Activated CD8-positive, alpha-beta memory T cell treated with anti-CD3 and anti-CD28 coated beads, Interleukin-2, amount 50 U/mL, for 24 hours (primary cell): Measurements from ENCODE around the gene KCNJ1.

Experiments
- DNase-seq: peaks from one replicate; pipeline ENCODE4 v3.0.0-alpha.2; 2020; ENCODE audit errors: extremely low read depth

The KCNJ1 gene

DNA sequence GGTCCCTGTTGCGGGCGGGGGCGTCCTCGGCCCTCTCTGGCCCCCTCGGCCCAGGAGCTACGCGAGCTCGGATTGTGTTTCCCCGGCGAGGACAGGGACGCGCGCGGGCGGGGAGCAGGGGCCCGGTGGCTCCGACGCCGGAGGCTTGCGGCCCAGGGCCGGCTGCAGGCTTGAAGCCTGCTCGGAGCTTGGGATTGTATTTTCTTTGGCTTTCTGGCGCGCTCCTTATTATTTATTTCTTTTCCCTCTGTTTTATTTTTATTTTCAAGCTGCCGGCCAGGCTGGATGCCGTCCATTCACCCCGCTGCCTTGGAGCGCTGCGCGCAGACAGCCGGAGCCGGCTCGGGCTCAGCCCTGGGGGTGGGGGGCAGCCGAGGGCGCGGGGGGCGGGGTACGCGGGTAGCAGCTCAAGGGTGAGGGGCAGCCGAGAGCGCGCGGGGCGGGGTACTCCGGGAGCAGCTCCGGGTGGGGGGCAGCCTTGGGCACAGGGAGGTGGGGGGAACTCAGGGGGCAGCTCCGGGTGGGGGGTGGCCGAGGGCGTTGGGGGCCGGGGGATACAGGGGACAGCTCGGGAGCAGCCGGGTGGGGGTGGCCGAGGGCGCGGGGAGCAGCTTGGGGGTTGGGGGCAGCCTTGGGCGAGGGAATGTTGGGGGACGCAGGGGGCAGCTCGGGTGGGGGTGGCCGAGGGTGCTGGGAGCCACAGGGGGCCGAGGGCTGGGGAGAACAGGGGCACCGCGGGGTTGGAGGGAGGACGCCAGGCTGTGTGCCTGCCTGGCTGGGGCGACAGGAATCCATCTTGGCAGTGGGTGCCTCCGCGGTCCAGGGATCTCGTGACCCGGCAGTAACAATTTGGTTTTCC is 42.7 kb downstream of the KCNJ1 start:
- no peak for DNase-seq

DNA sequence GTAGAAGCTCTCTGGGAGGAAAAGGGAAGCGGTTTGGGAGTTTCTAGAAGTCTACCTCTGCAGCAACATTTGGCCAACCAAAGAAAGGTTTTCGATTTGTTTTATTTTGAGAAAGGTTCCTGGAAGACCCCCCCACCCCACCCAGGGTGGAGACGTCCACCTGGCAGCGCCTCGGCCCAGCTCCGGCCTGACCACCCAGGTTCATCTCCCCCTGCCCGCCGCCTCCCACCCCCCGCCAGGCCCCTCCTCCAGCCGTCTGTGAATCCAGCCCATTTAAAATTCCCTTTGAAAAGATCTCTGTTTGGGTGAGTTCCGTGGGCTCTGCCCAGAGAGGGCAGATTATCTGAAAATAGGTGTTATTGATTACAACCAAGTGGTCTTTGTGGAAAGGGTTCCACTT is 43.3 kb downstream of the KCNJ1 start:
- no peak for DNase-seq

DNA sequence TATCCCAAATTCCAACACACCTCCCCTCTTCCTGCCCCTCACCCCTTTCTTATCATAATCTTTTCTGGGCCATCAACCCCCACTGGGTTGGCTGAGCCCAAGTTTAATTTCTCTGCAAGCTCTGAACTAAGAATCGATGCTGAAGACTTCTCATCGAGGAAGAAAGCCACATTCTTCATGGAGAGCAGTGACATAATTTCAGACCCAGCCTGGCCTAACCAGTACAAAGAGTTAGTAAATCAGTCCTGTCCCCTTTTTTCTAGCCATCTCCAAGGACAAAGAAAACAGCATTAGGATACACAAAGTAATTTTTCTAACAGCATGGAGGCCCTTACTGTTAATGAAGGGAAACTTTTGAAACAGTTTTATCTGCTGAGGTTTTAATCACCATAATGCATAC is 45.0 kb downstream of the KCNJ1 start:
- DNase-seq, result no peak

DNA sequence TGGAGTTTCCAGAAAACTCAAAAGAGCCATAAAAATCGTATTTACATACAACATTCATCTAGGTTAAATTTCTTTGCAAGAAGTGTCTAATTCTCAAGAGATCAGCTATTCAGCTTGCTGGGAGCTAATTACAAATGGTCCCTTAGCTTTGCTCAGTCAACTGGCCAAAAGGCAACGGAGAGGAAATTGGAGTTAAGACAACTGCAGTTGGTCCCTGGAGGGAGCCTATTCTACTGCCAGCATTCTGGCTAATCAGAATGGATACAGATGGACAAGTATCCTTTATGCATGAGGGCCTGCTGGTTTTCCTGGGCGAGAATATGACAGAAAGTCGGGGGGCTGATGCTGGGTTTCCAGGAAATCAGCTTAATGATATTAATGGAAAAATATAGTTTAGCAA is 45.5 kb downstream of the KCNJ1 start:
- no peak for DNase-seq

DNA sequence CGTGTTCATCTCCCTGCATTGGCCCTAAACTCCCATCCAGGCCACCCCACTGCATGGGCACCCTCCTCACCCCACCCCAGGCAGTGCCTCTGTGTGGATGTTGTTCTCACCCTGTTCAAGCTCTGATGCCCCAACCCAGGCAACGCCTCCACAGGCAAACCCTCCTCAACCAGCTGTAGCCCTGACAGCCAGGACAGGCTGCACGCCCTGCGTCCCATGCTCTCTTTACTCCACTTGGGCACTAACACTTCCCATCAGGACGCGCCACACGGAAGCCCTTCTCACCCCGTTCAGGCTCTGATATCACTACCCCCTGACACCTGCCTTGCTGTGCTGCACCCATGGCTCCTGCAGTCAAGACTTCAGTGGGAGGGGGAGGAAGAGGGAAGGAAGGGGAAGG is 47.9 kb downstream of the KCNJ1 start:
- DNase-seq, result no peak

DNA sequence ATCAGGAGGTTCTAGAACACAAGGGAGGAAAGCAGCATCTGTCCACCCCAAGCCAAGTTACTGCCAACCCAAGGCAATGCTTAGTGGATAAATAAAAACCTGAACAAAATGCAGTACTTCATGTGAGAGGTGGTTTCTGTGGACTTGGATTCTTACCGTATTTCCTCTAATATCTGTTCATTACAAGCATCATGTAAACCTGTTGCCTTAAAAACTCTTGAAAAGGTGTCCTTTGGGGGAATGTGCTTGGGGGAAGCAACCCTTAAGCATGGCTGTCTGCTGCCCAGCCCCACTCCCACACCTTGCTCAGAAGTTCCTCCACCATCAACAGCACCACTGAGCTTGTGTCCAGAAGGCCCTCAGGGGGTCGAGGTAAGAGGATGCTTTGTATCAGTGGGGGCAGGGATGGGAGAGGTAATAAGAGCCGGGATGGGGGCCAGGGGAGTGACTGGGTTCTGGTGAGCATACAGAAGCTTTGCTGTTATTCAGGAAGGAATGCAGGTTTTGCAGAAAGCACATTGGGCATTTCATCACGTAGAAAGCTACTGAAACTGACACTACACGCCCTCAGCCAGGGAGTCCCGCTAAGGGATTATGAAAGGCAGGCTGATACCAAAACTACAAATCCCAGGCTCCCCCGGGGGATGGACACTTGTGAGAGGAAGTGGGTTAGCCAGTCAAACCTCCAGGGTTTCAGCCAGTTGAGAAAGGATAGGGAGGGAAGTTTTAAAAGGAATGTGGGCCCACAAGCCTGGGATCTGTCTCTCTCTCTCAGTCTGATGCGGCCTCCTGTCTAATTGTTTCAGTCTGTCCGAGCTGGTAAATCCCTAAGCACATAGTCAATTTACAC is 52.0 kb downstream of the KCNJ1 start:
- DNase-seq, result no peak

DNA sequence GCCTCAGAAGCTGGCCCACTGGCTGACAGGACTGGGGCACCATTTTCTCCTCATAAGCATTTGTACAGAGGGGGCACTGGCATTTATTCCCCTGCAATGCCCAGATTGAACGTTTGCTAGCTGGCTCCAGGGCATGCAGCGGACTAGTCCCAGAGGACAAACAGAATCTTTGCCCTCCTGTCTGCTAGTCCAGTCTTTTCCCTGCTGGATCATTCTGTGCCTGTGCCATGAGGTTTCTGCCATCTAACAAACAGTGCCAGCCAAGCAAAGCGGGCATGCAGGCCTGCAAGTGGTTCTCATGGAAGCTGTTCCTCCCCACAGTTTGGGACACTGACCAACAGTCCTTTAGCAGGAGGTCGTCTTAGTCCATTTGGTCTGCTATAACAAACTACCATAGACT is 53.4 kb downstream of the KCNJ1 start:
- no peak for DNase-seq

DNA sequence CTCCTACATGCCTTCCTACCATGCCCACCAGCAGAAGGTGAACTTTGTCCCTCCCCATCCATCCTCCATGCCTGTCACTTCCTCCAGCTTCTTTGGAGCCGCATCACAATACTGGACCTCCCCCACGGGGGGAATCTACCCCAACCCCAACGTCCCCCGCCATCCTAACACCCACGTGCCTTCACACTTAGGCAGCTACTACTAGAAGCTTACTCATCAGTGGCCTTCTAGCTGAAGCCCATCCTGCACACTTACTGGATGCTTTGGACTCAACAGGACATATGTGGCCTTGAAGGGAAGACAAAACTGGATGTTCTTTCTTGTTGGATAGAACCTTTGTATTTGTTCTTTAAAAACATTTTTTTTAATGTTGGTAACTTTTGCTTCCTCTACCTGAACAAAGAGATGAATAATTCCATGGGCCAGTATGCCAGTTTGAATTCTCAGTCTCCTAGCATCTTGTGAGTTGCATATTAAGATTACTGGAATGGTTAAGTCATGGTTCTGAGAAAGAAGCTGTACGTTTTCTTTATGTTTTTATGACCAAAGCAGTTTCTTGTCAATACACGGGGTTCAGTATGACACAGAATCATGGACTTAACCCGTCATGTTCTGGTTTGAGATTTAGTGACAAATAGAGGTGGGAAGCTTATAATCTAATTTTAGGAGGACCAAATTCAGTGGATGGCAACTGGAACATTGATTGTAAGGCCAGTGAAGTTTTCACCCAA is 56.1 kb downstream of the KCNJ1 start:
- DNase-seq, result no peak

DNA sequence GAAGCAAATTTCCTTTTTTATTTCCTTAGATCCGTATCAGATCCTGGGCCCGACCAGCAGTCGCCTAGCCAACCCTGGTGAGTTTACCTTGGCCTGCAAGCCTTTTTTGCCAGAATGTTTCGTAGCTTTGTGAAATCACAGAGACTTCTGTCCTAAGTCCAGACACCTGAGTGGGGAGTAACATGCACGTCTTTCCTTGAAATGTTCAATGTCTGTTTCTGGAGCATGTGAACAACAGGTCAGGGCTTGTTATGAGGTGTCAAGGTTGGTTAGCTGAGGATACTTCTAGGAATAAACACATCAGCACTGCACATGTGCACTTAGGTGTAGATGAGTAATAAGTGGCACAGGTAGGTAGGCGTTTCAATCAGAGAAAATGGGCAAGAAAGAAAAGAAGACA is 58.0 kb downstream of the KCNJ1 start:
- no peak for DNase-seq

DNA sequence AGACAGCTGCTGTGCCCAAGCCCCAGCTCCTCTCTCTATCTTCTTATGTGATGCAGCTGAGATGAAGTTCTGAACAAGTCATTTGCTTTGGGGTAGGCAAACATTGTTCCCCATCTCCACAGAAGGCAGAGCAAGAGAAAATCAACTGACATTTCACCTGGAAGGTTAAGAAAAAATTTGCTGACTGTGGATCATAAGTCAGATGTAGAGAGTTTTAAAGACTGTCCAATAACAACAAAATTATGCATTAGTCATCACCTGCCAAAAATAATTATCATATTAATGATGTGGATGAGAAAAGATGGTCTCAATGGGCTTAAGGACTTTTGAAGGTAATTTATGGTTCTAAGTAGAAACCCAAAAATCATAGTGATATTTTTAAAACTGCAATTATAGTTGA is 59.2 kb downstream of the KCNJ1 start:
- no peak for DNase-seq

DNA sequence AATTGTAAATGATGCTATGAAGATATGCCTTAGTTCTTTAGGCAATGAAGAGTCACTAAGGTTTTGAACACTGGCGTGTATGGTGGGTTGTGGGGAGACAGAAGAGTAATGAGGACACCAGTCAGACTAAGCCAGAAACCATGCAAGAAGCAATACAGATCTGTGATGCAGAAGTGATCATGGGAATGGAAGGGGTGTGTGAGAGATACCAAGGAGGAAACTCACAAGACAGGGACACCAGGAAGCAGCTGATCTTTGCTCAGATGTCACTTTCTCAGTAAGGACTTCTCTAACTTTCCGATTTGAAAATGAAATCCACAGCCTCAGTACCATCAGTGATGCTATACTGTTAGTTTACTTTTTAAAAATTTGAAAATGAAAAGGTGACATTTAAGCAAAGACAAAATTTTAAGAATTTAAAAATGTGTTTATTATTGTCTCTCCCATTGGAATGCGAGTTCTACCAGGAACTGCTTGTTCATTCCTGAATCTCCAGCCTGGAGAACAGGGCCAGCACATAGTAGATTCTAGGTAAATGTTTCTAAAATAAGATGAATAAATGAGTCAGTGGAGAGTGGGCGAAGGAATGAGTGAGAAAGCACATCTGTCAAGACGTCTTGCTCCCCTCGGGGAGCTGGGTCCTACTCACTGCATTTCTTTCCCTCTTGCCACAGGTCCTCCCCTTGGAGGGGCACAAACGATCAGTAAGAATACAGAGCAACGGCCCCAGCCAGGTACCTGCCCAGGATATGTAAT is 60.4 kb downstream of the KCNJ1 start:
- DNase-seq, result no peak

DNA sequence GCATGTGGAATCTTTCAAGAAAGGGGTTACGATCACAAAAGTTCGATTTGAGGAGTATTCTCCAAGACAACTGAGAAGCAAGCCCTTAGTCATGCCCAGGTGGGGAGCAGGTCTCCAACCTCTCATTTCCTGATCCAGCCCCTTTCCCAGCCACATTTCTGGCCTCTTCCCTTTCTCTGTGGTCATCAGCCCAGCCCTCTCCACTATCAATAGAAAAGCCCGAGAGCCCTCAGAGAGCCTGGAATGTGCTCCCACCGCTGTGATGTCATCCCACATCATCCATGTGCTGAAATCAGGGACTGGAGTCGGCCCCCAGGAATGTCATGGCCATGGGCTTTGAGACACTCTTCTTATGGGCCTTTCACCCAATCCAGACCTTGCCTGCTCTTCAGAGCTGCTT is 62.6 kb downstream of the KCNJ1 start:
- DNase-seq, result no peak

DNA sequence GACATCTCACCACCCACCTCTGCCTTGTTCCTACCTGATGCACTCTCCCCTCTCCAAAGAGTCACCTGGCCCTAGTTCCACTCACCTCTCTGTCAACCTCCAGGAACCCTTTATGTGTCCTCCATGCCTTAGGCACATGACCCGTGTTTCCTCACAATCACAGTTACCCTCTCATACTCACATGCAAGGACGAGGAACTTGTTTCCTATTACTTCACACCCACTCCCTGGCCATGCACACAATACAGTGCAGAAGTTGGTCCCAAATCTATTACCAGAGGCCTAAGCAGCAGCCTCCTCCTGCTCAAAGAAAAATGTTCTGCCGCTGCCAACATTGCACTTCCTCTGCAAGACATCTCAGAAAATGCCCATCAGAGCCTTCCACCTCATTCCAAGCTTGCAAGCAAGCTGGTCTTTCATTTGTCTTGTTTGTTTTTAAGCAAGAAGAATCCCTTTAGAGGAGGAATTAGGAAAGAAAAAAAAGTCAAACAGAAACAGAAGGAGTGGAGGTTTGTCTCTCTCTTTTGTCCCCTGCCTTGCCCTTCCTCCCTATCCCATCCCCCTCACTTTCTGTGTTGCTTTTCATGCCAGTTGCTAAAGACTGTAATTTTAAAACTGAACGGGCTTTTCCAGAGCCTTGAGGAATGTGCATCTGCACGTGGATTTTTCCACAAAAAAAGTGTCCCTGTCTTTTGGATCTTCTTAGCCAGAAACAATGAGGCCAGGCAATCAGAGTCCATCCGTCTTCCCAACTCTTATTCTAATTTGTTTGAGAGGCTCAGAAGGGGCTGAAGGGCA is 63.4 kb downstream of the KCNJ1 start:
- no peak for DNase-seq

DNA sequence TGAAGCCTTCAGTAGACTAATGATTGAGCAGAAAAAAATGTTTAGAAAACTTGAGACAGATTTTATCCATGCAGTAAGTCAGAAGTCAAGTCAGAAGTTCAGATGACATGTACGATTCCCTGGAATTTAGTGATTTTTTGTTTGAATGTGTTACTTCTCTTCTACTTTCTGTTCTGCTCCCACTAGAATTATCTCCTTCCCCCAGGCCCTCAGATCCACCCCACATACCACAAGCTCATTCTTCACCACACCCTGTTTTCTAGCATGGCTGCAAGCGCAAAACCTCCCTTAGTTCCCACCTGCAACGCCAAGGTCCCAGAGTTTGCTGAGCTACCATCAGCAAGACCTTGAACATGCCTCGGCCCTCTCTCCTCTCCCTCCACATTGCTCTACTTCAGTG is 64.1 kb downstream of the KCNJ1 start:
- no peak for DNase-seq

DNA sequence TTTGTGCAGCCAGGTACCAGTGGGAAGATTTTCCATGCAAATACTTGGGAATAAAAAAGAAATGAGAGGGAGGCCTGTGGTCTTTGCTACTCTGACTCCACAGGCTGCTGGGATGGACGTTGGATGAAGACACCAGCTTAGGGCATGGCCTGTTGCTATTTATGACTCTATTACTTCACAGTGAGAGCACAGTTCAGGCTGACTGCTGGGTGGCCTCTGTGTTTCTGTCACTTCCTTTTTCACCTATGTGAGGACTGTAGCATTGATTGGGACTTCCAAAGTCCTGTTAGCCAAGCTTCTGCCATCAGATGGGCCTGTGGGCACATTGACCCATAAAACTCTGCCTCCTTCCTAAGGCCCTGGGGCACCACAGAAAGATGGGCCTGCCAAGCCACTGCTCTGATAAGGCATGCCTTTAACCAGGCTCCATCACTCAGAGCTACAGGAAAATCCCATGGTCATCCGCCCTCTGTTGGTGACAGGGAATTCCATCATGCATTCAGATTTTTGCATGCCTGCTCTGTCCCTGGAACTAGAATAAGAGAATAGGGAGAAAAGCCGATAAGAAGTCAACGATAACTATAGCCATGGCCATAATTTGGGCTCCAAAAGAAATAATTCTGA is 64.6 kb downstream of the KCNJ1 start:
- no peak for DNase-seq

DNA sequence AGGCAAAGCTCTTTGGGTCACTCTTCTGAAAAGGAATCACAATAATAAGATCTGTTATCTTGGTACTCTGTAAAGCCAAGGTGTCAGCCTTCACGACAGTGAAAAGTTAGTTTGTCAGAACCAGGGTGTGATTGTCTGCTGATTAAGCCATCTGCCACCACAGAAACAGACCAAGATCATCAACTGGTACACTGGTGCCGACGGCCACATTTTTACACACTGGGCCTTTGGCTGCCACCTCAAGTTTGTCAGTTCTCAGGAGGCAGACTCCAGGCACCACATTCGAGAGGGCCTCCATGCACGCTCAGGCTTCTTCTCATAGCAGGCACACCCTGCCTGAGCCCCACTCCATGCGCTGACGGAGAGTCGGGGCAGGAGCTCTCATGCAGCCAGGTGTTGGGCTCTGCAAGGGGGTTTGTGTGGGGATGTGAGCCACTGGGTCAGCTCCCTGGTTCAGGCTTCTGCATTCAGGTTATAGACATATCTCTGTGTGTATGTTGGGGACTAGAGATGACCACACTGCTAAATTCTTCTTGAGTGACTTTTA is 66.2 kb downstream of the KCNJ1 start:
- DNase-seq, result no peak

DNA sequence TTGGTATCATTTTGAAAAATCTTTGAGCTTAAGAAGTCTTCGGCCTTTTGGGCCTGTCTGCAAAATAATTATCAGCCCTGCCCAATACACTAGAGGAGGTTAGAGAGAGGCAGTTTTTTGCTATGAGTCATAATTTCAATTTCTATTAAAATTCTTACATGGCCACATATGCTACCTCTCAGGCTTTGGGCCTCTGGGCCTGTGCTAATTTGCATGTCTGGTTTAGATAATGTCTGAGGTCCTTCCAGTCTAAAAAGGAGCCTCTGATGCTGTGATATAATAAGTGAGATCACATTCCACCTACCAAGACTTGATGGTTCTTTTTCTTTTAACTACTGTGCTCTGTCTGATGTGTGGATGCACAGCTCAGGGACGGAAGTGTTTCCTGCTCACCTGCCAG is 70.8 kb downstream of the KCNJ1 start:
- no peak for DNase-seq

DNA sequence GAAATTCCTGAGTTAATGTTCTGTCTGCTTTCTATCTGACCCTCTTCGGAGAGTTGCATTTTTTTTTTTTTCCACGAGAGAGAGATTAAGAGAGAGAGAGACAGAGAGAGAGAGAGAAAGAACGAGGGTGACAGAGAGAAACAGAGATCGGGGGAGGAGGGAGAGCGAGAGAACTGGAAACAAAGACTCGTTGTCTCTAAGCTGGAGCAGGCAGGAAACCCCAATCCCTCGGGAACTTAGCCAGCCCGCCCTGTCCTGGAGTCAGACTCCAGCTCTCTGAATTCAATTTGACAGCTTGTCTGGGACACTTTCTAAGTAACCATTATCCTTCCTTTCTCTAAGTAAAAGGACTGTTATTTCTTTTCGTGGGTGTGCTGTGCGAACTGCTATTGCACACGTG is 76.9 kb downstream of the KCNJ1 start:
- no peak for DNase-seq

DNA sequence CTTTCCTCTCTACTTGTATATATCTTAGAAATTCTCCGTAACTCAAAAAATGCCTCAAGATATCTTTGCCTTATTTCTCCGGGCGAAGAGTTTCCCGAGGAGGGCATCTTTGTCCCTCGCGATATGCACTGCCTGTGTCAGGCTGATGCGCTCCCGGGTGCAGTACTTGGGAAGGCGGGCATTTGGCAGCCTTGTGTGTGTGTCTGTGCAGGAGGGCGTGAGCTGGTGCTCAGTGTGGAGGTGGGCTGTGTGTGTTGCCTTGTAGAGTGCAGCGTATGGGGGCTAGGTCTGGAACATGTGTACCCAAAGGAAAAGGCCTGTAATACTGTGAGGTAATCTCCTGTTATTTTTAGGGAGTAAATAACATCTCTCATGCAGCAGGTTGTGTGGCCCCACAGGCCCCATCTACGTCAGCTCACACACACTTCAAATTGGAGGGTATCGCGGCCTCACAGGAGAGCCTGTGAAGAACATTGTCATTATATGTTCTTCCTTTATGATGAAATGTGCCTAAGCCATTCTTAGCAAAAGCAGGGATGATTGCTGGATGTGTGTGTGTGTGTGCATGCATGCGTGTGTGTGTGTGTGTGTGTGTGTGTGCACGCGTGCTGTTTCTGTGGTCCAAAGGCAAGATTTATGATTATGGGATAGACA is 77.5 kb downstream of the KCNJ1 start:
- no peak for DNase-seq
